Uterus (tissue), 2 donors: Measurements from ENCODE around the gene GRK5.

Source experiments
- CTCF ChIP-seq, 4 experiments: fragments of 200-600 bp in 2 of 4; fragments of 450-650 bp in 2 of 4; sonication (generic) in 2 of 4; IDR thresholded peaks; one replicate each; pipeline ENCODE4 v1.5.1; 2016 to 2019; ENCODE audit warnings: antibody characterized with exemption in 4 of 4, mild to moderate bottlenecking in 2 of 4, moderate library complexity in 1 of 4
- POLR2A ChIP-seq, 2 donors: fragments of 450-650 bp; IDR thresholded peaks; one replicate each; pipeline ENCODE4 v1.6.1; 2016; ENCODE audit warnings: antibody characterized with exemption in 2 of 2, mild to moderate bottlenecking in 1 of 2, moderate library complexity in 1 of 2

GRCh38 chr10:119210633-119211032, 3.3 kb downstream of the GRK5 start:
- TF ChIP-seq CTCF (IDR thresholded peaks at IDR 0.05) = no peak
- TF ChIP-seq POLR2A (IDR thresholded peaks at IDR 0.05) = no peak
